ENCODE measurements around the gene MAST4. TPM values are rescaled to one million over a fixed set of nuclear protein-coding genes. Genes with fewer than 3 reads are reported as not detected.

The MAST4 gene
- total and polyA plus RNA-seq, 2 of the 13 experiments (the other 11 are each of a cell fraction or from before 2014, with no cell fraction given): 3.4 to 3.7 TPM

GRCh38 chr5:66743344-66743743, 147.2 kb downstream of the MAST4 start (continued):
- TF ChIP-seq NR2F2 (IDR thresholded peaks at IDR 0.05; ENCODE audit: borderline replicate concordance, low read depth) (no peak), ATAD3A (CRISPR knock-in tag; IDR thresholded peaks at IDR 0.05) (no peak), SKIL (CRISPR knock-in tag; IDR thresholded peaks at IDR 0.05; ENCODE audit: borderline replicate concordance) (no peak), ZNF746 (CRISPR knock-in tag; IDR thresholded peaks at IDR 0.05) (no peak), ZNF543 (CRISPR knock-in tag; IDR thresholded peaks at IDR 0.05) (no peak), TAF15 (IDR thresholded peaks at IDR 0.05; ENCODE audit: low read depth, low read length, poor library complexity, severe bottlenecking) (no peak), ZNF234 (CRISPR knock-in tag; conservative IDR thresholded peaks at IDR 0.05) (no peak)

- CTCF ChIA-PET (ENCODE audit: low intra/inter-chr PET ratio, low total read pairs): no interaction called here
- no peaks in the 10 kb centered on the region for H3K79me2 ChIP-seq (ENCODE audit: insufficient read depth, low read length)
- H3K9me3 ChIP-seq (ENCODE audit: low read length): no peaks in the 10 kb centered on the region
- peaks cover 0 to 8% of the 10 kb centered on the region in 2 experiments; a peak in 4 of 5 replicates for H3K27me3 ChIP-seq (ENCODE audit: control insufficient read depth in 1 of 2, insufficient read depth in 2 of 2, low read length in 2 of 2)
- H2AFZ ChIP-seq (ENCODE audit: low read length): no peak overlapping the region
- H3K4me2 ChIP-seq (ENCODE audit: low read depth, low read length): no peak overlapping the region
- intact Hi-C loops (cut with micrococcal nuclease; ENCODE audit: unreplicated experiment) (no loop called here), in situ Hi-C loops (cut with HindIII; ENCODE audit: extremely low pct_ligation_motif_present, low pct_unique_long_range_greater_than_20kb) (no loop called here)
- no peak overlapping the region for H3K27ac ChIP-seq (ENCODE audit: extremely low read length, insufficient read depth, low read length)
- no peak overlapping the region for H3K4me3 ChIP-seq (replicated peaks in 1 of 3; ENCODE audit: insufficient read depth in 1 of 3, low read depth in 2 of 3, low read length in 3 of 3)
- BruUV-seq (replicated peaks): no TSS peak
- DNase-seq (ENCODE audit: low spot score) (no peak), ATAC-seq (no peak), FAIRE-seq (no peak)
- peaks cover 14% of the 10 kb centered on the region for H3K4me1 ChIP-seq (ENCODE audit: insufficient read depth, low read length)
- H4K20me1 ChIP-seq (ENCODE audit: insufficient read depth, low read length): no peaks in the 10 kb centered on the region
- H3K36me3 ChIP-seq (replicated peaks in 1 of 2; ENCODE audit: control insufficient read depth in 1 of 2, insufficient read depth in 2 of 2, low read length in 2 of 2): no peaks in the 10 kb centered on the region
- POLR2A ChIA-PET: no interaction called here
- WGBS (ENCODE audit: low lambda C conversion rate): 0% methylated on average over 4 of the region's 4 CpGs
- no peak overlapping the region for H3K9ac ChIP-seq (ENCODE audit: insufficient read depth, low read depth, low read length)
- TF ChIP-seq ZFP36 (IDR thresholded peaks at IDR 0.05; ENCODE audit: borderline replicate concordance, low read depth, low read length, partially characterized antibody) (no peak), ZHX2 (IDR thresholded peaks at IDR 0.05; ENCODE audit: low read depth) (no peak), ZHX2 (CRISPR knock-in tag; IDR thresholded peaks at IDR 0.05; ENCODE audit: borderline replicate concordance) (no peak), MBD4 (IDR thresholded peaks at IDR 0.05; ENCODE audit: borderline replicate concordance, low read length) (no peak), NCOA2 (CRISPR knock-in tag; IDR thresholded peaks at IDR 0.05) (no peak), KDM1A (CRISPR knock-in tag; IDR thresholded peaks at IDR 0.05) (no peak), KAT7 (CRISPR knock-in tag; IDR thresholded peaks at IDR 0.05; ENCODE audit: borderline replicate concordance) (no peak), THYN1 (CRISPR knock-in tag; IDR thresholded peaks at IDR 0.05; ENCODE audit: borderline replicate concordance, low read depth) (no peak), RFXANK (CRISPR knock-in tag; IDR thresholded peaks at IDR 0.05) (no peak)
Measured at GRCh38 chr5:66744040-66744439, 147.8 kb downstream of the MAST4 start.

Data from HepG2 (cell line).